ENCODE measurements around the gene GBF1. TPM values are rescaled to one million over a fixed set of nuclear protein-coding genes. Genes with fewer than 3 reads are reported as not detected.

Gene GBF1
- total and polyA plus RNA-seq, 2 of the 13 experiments (the other 11 are each of a cell fraction or from before 2014, with no cell fraction given): 17.1 to 21.9 TPM

DNA sequence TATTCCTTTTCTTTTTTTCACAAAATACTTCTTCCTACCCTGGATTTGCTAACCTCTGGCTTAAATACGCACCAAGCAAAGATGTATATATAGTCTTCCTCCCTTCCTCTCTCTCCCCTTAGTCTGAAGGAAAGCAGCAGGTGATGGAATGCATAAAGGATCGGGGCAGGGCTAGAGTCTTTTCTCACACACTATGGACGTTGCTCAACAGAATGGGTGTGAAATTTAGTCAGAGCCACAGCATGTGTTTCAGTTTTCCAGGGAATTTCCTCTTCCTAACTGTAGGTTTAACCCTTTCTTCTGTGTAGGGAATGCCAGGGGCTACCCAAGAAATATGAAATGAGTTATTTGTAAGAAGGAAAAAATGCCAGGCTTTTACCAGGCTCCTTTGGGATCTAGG, 78.7 kb downstream of the GBF1 start:
- CTCF ChIA-PET (ENCODE audit: low intra/inter-chr PET ratio, low total read pairs): no interaction called here
- H3K4me3 ChIP-seq (replicated peaks in 1 of 3; ENCODE audit: insufficient read depth in 1 of 3, low read depth in 2 of 3, low read length in 3 of 3): no peak overlapping the region

DNA sequence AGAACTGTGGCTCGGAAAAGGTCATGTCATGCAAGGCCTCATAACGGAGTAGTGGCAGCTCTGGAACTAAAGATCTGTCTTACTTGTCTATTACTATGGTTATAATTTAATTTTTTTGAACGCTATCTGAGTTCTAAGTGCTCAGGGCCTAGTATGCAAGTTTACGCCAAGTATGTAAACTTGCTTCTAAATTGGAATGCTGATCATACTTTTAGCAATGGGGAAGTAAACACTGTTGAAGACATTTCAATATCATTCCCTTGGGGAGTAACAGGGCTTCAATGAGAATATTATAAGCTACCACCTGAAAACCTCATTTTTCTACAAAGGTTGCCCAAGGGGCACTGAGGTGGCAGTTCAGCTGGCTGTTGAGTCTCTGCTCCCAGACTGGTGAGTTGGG, 80.7 kb downstream of the GBF1 start:
- Histone ChIP-seq H3K4me3 (replicated peaks in 1 of 3; ENCODE audit: insufficient read depth in 1 of 3, low read depth in 2 of 3, low read length in 3 of 3) (no peak overlapping the region), H3K27me3 (ENCODE audit: control insufficient read depth in 1 of 2, insufficient read depth in 2 of 2, low read length in 2 of 2) (no peaks in the 10 kb centered on the region), H3K9ac (ENCODE audit: insufficient read depth, low read depth, low read length) (no peak overlapping the region), H3K79me2 (ENCODE audit: insufficient read depth, low read length) (peaks cover 2% of the 10 kb centered on the region), H4K20me1 (ENCODE audit: insufficient read depth, low read length) (no peaks in the 10 kb centered on the region), H3K36me3 (replicated peaks in 1 of 2; ENCODE audit: control insufficient read depth in 1 of 2, insufficient read depth in 2 of 2, low read length in 2 of 2) (peaks cover 3 to 5% of the 10 kb centered on the region in 2 experiments; a peak in 3 of 5 replicates), H3K4me2 (ENCODE audit: low read depth, low read length) (no peak overlapping the region), H3K9me3 (ENCODE audit: low read length) (no peaks in the 10 kb centered on the region), H3K27ac (ENCODE audit: extremely low read length, insufficient read depth, low read length) (no peak overlapping the region), H2AFZ (ENCODE audit: low read length) (no peak overlapping the region), H3K4me1 (ENCODE audit: insufficient read depth, low read length) (peaks cover 27% of the 10 kb centered on the region)
- no peak for DNase-seq (ENCODE audit: low spot score)
- ATAC-seq: no peak
- POLR2A ChIA-PET: no interaction called here
- FAIRE-seq: no peak
- in situ Hi-C loops (cut with HindIII; ENCODE audit: extremely low pct_ligation_motif_present, low pct_unique_long_range_greater_than_20kb): no loop called here
- WGBS (ENCODE audit: low lambda C conversion rate): 97% methylated on average over 4 of the region's 4 CpGs
- CTCF ChIA-PET (ENCODE audit: low intra/inter-chr PET ratio, low total read pairs): no interaction called here
- intact Hi-C loops (cut with micrococcal nuclease; ENCODE audit: unreplicated experiment): no loop called here
- no TSS peak for BruUV-seq (replicated peaks)
- TF ChIP-seq, protein P1, sequence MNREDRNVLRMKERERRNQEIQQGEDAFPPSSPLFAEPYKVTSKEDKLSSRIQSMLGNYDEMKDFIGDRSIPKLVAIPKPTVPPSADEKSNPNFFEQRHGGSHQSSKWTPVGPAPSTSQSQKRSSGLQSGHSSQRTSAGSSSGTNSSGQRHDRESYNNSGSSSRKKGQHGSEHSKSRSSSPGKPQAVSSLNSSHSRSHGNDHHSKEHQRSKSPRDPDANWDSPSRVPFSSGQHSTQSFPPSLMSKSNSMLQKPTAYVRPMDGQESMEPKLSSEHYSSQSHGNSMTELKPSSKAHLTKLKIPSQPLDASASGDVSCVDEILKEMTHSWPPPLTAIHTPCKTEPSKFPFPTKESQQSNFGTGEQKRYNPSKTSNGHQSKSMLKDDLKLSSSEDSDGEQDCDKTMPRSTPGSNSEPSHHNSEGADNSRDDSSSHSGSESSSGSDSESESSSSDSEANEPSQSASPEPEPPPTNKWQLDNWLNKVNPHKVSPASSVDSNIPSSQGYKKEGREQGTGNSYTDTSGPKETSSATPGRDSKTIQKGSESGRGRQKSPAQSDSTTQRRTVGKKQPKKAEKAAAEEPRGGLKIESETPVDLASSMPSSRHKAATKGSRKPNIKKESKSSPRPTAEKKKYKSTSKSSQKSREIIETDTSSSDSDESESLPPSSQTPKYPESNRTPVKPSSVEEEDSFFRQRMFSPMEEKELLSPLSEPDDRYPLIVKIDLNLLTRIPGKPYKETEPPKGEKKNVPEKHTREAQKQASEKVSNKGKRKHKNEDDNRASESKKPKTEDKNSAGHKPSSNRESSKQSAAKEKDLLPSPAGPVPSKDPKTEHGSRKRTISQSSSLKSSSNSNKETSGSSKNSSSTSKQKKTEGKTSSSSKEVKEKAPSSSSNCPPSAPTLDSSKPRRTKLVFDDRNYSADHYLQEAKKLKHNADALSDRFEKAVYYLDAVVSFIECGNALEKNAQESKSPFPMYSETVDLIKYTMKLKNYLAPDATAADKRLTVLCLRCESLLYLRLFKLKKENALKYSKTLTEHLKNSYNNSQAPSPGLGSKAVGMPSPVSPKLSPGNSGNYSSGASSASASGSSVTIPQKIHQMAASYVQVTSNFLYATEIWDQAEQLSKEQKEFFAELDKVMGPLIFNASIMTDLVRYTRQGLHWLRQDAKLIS (CRISPR knock-in tag; IDR thresholded peaks at IDR 0.05): no peak
- no peak for TF ChIP-seq CBFB (CRISPR knock-in tag; IDR thresholded peaks at IDR 0.05)
- TF ChIP-seq, protein P2, sequence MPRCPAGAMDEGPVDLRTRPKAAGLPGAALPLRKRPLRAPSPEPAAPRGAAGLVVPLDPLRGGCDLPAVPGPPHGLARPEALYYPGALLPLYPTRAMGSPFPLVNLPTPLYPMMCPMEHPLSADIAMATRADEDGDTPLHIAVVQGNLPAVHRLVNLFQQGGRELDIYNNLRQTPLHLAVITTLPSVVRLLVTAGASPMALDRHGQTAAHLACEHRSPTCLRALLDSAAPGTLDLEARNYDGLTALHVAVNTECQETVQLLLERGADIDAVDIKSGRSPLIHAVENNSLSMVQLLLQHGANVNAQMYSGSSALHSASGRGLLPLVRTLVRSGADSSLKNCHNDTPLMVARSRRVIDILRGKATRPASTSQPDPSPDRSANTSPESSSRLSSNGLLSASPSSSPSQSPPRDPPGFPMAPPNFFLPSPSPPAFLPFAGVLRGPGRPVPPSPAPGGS (CRISPR knock-in tag; IDR thresholded peaks at IDR 0.05): no peak
- no peak for TF ChIP-seq NR1H2 (CRISPR knock-in tag; IDR thresholded peaks at IDR 0.05; ENCODE audit: borderline replicate concordance, low read depth)
- TF ChIP-seq ZNF670 (CRISPR knock-in tag; IDR thresholded peaks at IDR 0.05; ENCODE audit: borderline replicate concordance): no peak
- no peak for TF ChIP-seq MED13 (CRISPR knock-in tag; IDR thresholded peaks at IDR 0.05)
- no peak for TF ChIP-seq ARNT (IDR thresholded peaks at IDR 0.05)
- TF ChIP-seq ISL2 (CRISPR knock-in tag; IDR thresholded peaks at IDR 0.05): no peak
- no peak for TF ChIP-seq ZFP41 (CRISPR knock-in tag; IDR thresholded peaks at IDR 0.05; ENCODE audit: borderline replicate concordance)
- no peak for TF ChIP-seq TGIF2 (CRISPR knock-in tag; IDR thresholded peaks at IDR 0.05)
- TF ChIP-seq ZNF891 (CRISPR knock-in tag; IDR thresholded peaks at IDR 0.05): no peak
- TF ChIP-seq SIX1 (CRISPR knock-in tag; IDR thresholded peaks at IDR 0.05; ENCODE audit: borderline replicate concordance): no peak
- no peak for TF ChIP-seq RXRB (CRISPR knock-in tag; IDR thresholded peaks at IDR 0.05; ENCODE audit: borderline replicate concordance)
- no peak for TF ChIP-seq KLF9 (CRISPR knock-in tag; IDR thresholded peaks at IDR 0.05; ENCODE audit: low read depth)
- no peak for TF ChIP-seq ZNF546 (CRISPR knock-in tag; conservative IDR thresholded peaks at IDR 0.05)
- TF ChIP-seq ZNF605 (CRISPR knock-in tag; IDR thresholded peaks at IDR 0.05): no peak

More for the DNA sequence above, 78.7 kb downstream of the GBF1 start:
- ATAC-seq (no peak), FAIRE-seq (no peak), DNase-seq (ENCODE audit: low spot score) (no peak)
- in situ Hi-C loops (cut with HindIII; ENCODE audit: extremely low pct_ligation_motif_present, low pct_unique_long_range_greater_than_20kb): no loop called here
- peaks cover 26% of the 10 kb centered on the region for H3K4me1 ChIP-seq (ENCODE audit: insufficient read depth, low read length)
- no peak overlapping the region for H3K9ac ChIP-seq (ENCODE audit: insufficient read depth, low read depth, low read length)
- peaks cover 3 to 5% of the 10 kb centered on the region in 2 experiments; a peak in 3 of 5 replicates for H3K36me3 ChIP-seq (replicated peaks in 1 of 2; ENCODE audit: control insufficient read depth in 1 of 2, insufficient read depth in 2 of 2, low read length in 2 of 2)
- no peak for TF ChIP-seq ZFP82 (CRISPR knock-in tag; IDR thresholded peaks at IDR 0.05; ENCODE audit: borderline replicate concordance)
- intact Hi-C loops (cut with micrococcal nuclease; ENCODE audit: unreplicated experiment): no loop called here
- POLR2A ChIA-PET: no interaction called here
- no peaks in the 10 kb centered on the region for H4K20me1 ChIP-seq (ENCODE audit: insufficient read depth, low read length)
- H2AFZ ChIP-seq (ENCODE audit: low read length): no peak overlapping the region
- peaks cover 2% of the 10 kb centered on the region for H3K79me2 ChIP-seq (ENCODE audit: insufficient read depth, low read length)
- BruUV-seq (replicated peaks): no TSS peak
- H3K9me3 ChIP-seq (ENCODE audit: low read length): no peaks in the 10 kb centered on the region
- no peaks in the 10 kb centered on the region for H3K27me3 ChIP-seq (ENCODE audit: control insufficient read depth in 1 of 2, insufficient read depth in 2 of 2, low read length in 2 of 2)
- no peak overlapping the region for H3K27ac ChIP-seq (ENCODE audit: extremely low read length, insufficient read depth, low read length)
- no peak overlapping the region for H3K4me2 ChIP-seq (ENCODE audit: low read depth, low read length)
- WGBS (ENCODE audit: low lambda C conversion rate): 81% methylated on average over 3 of the region's 3 CpGs
